GM18502 (cell line): Measurements from ENCODE around the gene RAB35.
"Not testable (repeated sequence)": the region's sequence is repeated elsewhere in the genome, so short reads cannot be mapped to it uniquely, and the experiment has no call there.

Experiments
- ATAC-seq: cut with Tn5 transposase; IDR thresholded peaks from one replicate; pipeline ENCODE4 v1.9.1; 2021; ENCODE audit warnings: mild to moderate bottlenecking; ENCODE audit not compliant: unreplicated experiment, poor library complexity

Gene RAB35

GRCh38 chr12:120067084-120067869, 49.3 kb downstream of the RAB35 start:
- no peak for ATAC-seq

- no peak for ATAC-seq
Observed at GRCh38 chr12:120066341-120066740, 50.2 kb downstream of the RAB35 start.

GRCh38 chr12:120065472-120065871, 51.1 kb downstream of the RAB35 start:
- no peak for ATAC-seq

- no peak for ATAC-seq
Observed at GRCh38 chr12:120064054-120064940, 52.3 kb downstream of the RAB35 start.

- no peak for ATAC-seq
Observed at GRCh38 chr12:120062976-120063579, 53.5 kb downstream of the RAB35 start.

- no peak for ATAC-seq
Observed at GRCh38 chr12:120061575-120062214, 54.9 kb downstream of the RAB35 start.

- no peak for ATAC-seq
Observed at GRCh38 chr12:120060717-120061116, 55.8 kb downstream of the RAB35 start.

GRCh38 chr12:120060196-120060595, 56.4 kb downstream of the RAB35 start:
- ATAC-seq: no peak

- ATAC-seq: no peak
Observed at GRCh38 chr12:120056739-120057138, 59.8 kb downstream of the RAB35 start.

GRCh38 chr12:120055231-120056000, 61.1 kb downstream of the RAB35 start:
- no peak for ATAC-seq

- no peak for ATAC-seq
Observed at GRCh38 chr12:120054293-120054692, 62.3 kb downstream of the RAB35 start.

GRCh38 chr12:120051535-120051934, 65.0 kb downstream of the RAB35 start:
- no peak for ATAC-seq

GRCh38 chr12:120049426-120049825, 67.1 kb downstream of the RAB35 start:
- ATAC-seq: no peak

GRCh38 chr12:120048263-120048662, 68.3 kb downstream of the RAB35 start:
- no peak for ATAC-seq

GRCh38 chr12:120047072-120047471, 69.5 kb downstream of the RAB35 start:
- no peak for ATAC-seq

GRCh38 chr12:120045367-120045766, 71.2 kb downstream of the RAB35 start:
- ATAC-seq: not testable (repeated sequence)
